Amygdala (tissue), 56 donors: ENCODE data around the gene UROC1.

Experiments
- DNase-seq, 56 donors: peaks; one replicate each; lab custom pipeline; 2025; lab: John Stamatoyannopoulos, UW

The UROC1 gene

DNA sequence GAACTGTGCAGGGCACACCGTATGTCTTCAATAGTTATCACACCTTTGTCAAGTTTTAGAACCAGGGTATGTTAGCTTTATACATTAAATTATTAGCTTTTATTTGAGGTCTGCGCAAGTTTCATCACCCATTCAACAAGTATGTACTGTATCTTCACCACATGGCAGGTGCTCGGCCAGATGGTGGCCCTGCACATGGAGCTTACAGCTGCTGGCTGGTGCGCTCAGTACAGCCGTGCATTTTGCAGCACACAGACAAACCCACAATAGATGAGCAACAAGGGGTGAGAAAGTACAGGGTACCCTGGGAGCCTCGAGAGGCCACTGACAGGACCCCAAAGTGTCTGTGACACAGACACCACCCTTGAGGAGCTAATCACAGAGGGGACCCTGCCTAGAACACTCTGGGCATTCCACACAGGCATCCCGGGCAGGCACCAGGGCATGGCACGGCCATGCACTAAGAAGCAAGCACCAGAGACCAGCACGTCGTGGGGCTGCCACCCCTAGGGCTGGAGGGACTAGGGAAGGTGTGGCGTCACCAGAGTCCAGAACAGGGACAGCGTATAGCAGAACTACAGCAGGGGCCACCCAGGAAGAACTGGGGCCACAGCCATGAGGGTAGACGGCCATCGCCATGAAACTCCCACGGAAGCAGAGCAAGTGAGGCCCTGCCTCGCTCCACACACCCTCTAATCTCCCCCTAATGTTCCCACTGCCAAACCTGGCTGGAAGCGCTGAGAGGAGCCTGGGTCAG lies 69.3 kb downstream of the UROC1 start:
- DNase-seq, result no peak

DNA sequence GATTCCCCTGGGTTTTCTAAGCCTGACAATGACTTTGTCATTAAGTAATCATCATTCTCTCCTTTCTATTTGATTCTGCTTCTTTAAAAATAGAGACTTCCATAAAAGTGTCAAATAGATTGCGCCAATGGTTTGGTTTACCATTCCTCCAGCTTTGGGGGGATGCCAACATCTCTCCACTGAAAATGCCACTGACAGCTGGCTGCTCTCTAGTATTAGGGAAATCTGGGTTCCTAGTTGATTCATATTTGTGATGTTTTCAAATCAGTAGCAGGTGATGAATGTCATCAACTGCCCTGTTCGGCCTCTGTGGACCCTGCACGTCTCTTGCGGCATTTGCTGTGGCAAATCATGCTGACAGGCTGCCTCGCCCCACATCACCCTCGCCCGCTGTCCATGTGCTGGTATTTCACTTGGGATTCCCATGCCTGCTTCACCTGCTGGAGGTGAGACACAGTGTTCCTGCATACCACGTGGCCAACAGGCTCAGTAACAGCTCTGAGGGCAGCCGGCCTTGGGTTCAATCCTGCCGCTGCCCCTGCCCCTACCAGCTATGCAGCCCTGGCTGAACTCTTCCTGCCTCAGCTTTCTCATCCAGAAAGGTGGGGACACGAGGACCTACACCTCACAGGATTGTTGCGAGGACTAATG lies 70.0 kb downstream of the UROC1 start:
- no peak for DNase-seq

DNA sequence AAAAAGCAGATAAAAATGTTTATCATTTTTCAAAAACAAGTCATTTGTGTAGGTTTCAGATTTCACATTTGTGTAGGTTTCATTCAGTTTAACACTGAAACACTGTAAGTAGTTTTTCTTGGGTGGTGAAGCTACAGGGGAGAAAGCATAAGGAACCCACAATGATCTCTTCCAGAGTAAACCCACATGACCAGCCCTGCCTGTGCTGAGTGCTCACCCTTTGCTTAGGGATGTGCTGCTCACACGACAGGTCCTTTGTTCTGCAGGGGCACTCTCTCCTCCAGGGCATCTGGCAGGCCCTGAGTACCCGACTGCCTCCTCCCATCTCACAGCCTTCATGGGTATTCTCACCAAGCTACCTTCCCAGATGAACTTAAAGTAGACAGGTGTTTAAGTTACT lies 70.8 kb downstream of the UROC1 start:
- peak in 2 of 56 donors; percentile 19 to 27 for DNase-seq

DNA sequence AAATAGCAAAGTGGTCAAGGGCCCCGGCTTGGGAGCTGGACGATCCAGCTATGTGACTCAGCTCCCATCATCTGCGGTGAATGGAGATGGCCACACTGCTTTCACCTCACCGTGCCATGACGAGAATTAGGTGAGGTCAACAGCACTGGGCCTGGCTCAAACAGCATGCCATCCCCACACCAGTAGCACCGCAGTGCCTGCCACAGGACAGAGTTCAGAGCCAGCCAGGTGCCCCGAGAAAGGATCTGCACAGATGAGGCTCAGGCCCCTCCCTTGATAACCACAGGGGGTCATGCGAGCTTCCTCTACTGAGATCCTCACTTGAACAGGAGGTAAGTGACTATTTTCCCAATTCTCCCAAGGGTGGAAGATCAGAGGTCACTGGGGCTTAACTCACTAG lies 71.3 kb downstream of the UROC1 start:
- DNase-seq, result no peak

DNA sequence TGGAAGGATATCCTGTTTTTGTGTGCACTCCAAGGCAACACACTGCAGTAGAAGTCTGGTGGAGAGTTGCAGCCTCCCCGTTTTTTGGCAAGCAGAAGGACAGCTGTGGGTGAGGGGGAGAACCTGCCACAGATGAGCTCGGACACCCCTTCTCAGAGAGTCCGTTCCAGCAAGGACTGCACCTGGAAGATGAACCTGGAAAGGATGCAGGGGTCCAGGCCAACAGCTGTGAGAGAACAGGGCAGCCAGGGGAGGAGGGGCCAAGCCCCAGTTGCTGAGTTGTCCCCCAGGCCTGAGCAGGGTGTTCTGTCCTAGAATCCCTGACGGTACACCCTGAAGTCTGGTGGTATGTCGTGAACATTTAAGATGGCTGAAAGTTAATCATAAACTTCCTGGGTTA lies 72.1 kb downstream of the UROC1 start:
- DNase-seq, result no peak

DNA sequence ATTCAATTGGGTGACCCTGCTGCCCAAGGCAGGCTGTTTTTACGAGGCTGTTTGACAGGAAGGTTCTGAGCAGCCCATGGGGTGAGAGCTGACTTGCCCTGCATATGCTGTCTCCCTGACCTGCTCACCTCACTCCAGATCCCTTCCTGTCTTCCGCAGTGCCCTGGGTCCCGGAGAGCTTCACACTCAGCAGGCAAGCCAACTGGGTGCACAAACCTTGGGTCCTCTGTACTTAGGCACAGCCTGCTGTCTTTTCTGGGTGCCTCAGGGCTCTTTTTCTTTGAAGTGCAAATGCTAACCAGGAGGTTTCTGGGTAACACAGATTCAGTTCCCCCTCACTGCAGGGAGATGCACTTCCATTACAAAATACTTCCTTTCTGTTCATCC lies 74.7 kb downstream of the UROC1 start:
- no peak for DNase-seq

DNA sequence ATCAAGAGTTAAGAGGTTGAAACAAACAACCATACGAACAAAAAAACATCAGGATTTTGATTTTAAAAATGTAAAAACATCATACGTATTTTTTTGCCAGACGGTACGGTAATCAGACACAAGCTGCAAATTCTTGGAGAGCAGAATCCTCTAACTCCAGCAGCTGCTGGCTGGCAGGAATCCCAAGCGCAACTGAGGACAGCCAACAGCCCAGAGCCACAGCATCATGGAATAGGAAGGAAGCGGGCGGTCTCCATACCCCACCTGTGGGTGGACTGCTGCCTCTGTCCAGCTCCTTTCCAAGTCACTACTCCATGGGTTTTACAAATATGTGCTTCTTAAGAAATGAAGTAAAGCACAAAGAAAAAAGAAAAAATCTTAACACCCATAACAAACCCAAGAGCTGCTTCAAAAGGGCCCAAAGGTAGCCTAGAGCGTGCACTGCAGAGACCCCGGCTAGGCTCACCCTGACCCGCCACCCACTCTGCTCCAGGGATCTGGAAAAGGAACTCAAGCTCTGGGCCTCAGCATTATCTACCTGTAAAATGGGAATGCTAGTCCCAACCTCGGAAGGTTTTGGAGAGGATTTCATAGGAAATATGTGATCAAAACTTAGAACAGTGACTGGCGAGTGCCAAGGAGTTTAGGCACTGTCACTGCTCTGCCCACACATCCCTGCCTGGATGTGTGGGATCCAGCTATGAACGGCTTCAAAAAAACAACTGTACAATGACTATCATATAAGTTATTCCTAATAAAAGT lies 75.3 kb downstream of the UROC1 start:
- DNase-seq, result peak in 14 of 56 donors; percentile 5 to 46 (median 18)

DNA sequence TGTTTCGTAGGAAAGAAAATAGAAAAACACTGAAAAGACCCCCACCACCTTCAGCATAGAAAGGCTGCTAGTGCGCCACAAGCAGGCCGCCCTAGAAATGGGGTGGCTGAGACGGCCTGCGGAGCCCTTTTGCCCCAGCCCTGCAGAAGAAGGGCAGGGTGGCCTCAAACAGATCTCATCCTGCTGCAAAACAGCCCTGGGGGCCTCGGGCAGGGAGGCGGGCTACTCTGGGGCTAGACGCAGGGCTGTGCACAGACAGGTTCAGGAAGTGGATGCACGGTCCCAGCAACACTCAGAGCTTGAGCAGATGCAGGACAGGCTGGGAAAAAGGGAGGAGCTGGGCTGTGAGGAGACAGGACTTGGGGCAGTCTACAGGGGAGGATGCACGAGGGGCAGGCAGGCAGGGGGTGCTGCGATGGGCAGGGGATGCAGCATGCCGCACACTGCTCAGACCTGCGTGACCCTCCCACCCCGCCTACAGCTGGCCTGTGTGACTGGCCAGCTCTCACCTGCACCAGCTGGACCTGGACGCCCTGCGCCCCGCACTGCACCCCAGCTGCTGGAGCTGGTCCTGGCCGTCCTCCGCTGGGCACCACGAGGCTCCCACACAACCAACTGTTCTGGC lies 76.2 kb downstream of the UROC1 start:
- no peak for DNase-seq

DNA sequence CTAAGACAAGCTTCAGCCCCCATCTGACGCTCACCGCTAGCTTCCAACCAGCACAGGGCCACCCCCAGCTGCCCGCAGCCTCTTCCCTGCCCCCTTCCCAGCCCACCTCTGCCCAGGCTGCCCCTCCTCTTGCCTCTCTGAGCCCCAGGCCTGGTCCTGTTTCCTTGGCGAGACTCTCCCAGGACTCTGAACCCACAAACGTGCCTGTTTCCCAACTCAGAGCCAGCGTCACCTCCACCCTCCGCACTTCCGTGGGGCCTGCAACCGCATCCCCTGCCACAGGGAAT lies 76.9 kb downstream of the UROC1 start:
- no peak for DNase-seq

DNA sequence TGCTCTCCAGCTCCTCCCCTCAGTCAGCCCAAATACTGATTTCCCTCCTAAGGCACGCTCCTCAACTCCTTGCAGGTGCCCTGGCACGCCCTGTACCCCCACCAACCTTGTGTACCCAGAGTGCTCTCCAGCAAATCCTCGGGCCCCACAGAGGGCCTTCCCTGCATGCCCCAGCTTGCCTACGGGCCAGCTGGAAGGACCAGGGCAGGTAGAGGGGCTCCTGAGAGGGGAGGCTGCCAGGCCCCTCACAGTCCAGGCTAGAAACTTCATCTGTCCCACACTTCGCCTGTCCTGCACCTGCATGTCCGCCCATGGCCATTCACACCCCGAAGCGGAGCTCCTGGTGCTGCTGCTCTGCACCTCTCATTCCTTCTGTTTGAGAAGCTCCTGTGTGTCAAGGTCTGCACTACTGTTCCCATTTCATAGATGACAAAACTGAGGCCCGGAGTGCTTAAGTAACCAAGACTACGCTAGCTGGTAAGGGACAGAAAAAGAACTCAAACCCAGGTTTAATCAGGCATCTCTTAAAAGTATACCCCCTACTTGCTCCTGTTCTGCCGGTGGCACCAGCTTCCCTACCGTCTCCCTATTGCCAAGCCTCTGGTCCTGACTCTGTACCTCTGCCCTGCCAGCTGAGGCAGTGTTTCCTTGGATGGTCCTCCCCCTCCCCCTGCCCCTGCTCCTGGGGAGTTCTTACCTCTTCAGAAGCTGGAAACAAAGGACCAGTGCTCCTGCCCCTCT lies 77.4 kb downstream of the UROC1 start:
- no peak for DNase-seq

DNA sequence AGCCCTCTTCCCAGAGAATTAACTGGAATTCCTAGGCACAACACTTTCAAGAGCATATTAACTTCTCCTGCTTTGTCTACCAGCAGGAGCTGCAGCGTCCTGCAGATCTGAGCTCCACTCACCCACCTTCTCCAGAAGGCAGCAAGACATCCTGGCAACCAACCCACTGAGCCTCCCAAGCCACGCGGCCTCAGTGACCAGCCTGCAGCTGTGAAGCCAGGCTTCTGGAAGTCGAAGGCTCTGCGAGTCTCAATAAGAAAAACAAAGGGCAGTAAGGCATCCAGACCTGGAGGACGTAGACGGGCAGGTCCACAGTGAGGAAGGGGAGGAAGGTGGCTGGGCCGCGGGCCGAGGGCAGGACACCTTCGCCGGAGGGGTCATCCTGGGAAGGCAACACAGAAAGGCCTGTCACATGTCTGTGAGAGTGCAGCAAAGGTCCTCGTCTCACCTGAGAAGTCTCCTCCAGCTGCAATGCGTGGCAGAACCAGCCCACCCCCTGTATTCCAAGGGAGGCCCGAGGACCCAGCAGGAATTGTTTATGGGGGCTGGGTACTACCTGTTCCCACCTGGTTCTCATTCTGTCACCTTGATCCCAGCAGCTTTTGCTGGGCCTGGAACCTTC lies 78.1 kb downstream of the UROC1 start:
- DNase-seq, result no peak

DNA sequence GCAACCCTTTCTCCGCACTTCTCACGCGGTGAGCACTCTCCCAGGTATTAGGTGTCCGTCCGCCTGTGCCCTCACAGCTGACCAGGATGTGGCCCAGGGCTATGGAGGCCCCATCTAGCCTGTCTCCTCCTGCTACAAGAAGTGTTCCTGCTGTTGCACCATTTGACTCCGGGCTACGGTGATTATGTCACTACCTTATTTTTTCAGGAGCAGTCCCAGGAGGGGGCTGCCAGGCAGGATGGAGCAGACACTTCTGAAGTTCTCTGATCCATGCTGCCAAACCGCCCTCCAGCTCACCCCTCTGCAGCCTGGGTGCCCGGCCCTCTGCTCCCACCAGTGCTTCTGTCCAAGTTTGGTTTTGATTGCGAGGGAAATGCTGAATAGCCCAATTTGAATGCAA lies 78.8 kb downstream of the UROC1 start:
- DNase-seq, result no peak

DNA sequence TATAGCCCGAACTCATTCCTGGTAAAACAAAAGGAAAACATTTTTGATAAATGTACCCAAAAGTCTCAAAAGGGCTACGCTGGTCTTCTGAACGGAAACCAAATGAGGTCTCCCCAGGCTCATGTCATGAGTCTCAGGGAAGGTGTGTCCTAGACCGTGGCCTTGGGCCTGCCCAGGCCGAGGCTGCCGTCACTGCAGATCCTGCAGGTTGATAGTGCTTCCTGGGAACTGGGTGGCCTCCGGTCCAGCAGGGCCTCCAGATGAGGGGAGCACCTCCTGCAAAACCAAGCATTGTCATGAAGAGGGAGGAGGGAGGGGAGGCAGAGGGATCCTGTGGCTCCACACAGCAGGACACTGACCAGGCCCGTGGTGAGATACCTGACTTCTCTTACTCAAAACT lies 79.4 kb downstream of the UROC1 start:
- no peak for DNase-seq

DNA sequence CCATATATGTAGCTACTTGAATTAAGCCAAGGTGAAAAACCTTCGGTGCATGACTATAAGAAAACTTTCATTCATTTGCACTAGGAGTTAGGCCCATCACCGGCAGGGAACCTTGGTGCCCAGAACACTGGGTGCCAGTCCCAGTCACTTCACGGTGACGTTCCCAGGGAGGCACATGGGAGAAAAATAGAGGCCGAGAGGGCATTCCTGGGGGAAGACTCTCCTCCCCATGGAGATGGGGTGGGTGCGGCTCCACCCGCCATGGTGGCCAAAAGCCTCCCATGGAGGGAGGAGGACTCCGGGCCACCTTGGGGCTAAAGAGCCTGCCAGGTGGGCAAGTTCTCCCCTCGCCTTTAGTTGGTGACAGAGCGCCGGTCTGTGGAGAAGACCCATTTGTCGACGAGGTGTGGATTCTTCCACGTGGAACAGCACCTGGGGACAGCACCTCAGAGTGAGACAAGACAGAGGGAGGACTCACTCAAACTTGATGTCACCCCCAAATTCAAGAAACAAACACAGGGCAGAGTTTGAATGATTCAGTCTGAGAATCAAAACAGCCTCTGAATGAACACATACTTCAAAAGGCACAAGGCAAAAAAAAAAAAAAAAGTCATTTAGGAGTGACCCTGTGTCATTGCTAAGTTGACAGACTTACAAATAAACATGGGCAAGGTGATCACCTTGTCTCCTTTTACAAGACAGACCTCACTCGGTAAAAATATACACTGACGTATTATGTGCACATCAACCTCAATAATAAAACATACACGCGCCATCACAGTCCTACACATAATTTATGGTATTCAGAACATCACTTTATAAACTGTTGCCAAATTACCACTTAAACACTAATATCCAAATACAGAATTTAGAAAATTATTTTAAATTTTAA lies 80.5 kb downstream of the UROC1 start:
- no peak for DNase-seq

DNA sequence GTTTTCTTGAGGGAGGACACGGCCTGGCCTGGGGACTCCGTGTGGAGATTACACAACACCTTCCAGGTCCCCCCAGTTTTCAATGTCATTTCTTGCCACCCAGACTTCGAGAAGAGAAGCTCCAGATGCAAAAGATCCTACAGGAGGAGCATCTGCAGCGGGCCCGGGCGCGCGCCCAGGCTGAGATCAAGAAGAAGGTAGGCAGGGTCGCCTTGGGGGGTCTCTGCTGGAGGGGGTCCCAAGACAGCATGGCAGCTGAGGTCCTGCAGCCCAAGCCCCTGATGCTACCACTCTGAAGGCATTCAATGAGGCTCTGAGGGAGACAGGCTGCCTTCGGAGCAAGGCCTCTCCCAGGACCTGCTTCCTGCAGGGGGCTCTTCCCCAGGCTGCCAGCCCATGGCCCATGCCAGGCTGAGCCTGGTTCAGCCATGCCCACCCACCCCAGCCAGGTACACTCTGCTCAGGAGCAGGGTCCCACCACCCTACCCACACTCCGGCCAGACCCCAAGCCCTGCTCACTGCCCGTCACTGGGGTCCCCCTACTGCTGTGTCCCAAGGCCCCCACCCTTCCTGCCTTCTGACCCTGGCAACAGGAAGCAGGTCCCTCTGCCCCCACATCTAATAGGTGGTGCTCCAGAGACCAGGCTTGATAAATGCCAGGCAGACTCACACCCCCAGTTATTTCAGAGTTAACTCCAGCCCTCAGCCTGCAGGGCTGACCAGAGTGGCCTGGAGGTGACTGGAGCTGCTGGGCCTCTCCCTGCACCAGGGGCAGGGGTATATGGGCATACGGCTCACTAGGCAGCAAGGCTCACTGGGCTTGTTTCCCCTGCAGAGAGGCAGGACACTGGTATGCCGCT lies 81.9 kb downstream of the UROC1 start:
- no peak for DNase-seq

DNA sequence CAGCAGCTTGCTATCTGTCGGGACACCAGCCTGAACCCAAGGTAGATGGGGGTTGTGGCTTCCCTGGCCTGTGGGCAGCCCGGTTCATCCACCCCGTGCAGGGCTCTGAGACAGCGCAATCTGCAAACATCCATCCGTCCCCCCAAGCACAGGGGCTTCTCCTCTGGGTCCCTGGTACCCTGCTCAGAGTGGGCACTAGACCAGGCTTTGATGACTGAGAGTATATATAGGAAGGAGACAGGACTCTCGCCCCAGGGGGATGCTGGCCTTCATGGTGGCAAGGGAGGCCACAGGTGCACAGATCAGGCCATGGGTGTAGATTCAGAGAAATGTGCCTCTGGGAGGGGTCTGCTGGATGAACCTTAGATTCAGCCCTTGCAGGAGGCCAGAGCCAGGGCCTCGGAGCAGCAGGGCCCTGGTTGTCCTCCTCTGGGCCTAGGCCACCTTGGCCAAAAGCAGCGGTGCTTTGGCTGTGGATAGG lies 82.6 kb downstream of the UROC1 start:
- no peak for DNase-seq

DNA sequence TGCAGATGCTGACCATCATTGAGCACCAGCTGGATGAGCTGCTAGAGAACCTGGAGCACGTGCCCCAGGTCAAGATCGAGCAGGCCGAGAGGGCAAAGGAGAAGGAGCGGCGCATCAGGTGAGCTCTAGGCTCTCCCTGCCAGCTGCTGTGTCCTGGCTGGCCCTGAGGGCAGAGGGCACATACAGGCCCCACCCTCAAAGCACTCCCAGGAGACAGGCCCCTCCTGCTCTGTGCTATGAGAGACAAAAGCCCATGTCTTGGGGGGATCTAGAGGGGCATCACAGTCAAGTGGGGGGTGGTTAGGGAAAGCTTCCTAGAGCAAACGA lies 83.3 kb downstream of the UROC1 start:
- no peak for DNase-seq
